OCI-LY7 (cell line): ENCODE data around the gene TVP23B.
"Not testable (repeated sequence)": the region's sequence is repeated elsewhere in the genome, so short reads cannot be mapped to it uniquely, and the experiment has no call there.

ENCODE experiments used
- CTCF ChIP-seq: fragments of 200-600 bp; sonication (generic); conservative IDR thresholded peaks from 2 replicates; pipeline ENCODE4 v1.5.1; 2014; ENCODE audit warnings: mild to moderate bottlenecking, antibody characterized with exemption, low read length, moderate library complexity, mixed read lengths
- EZH2phosphoT487 ChIP-seq: fragments of 200-600 bp; sonication (generic); IDR thresholded peaks from 2 replicates; pipeline ENCODE4 v1.6.1; 2018; ENCODE audit warnings: low read depth, borderline replicate concordance, mild to moderate bottlenecking, mixed run types, antibody characterized with exemption, low read length, moderate library complexity, mixed read lengths

- TF ChIP-seq CTCF, EZH2phosphoT487: not testable (repeated sequence)
Observed at GRCh38 chr17:18743699-18744421, 37.1 kb upstream of the TVP23B start, which contains the start of gene FBXW10.
